ENCODE data around the gene ZNF300. TPM values are rescaled to one million over a fixed set of nuclear protein-coding genes. Genes with fewer than 3 reads are reported as not detected.
"Not testable (repeated sequence)": the region's sequence is repeated elsewhere in the genome, so short reads cannot be mapped to it uniquely, and the experiment has no call there.

Gene ZNF300
- total RNA-seq, 1 donor from 2014 or later = 1.8 TPM

DNA sequence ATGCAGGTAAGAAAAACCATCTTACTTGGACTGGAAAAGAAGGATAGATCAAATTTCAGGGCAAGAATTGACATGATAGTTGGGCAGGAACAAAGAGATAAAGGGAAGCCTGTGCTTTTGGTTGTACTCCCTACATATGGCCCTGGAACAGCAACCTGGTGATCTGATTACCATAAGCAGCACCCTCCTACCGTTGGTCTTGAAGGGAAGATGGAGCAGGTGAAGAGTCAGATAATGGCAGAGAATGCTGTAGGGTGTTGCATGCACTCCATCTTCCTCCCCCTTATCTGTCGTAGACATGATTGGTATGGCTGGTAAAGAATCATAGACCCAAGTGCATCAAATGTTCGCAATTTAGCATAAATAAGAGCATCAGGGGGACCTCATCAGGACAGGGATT is 53.7 kb downstream of the ZNF300 start:
- Histone ChIP-seq H3K36me3 (no peaks in the 10 kb centered on the region), H3K4me1 (no peaks in the 10 kb centered on the region), H3K4me3 (no peak overlapping the region), H3K27ac (no peak overlapping the region), H3K9me3 (no peaks in the 10 kb centered on the region), H3K27me3 (no peaks in the 10 kb centered on the region)
- intact Hi-C loops (cut with DNase I) = no loop called here
- DNase-seq (no peak), ATAC-seq (no peak)
- TF ChIP-seq CTCF (IDR thresholded peaks at IDR 0.05) = no peak

- Histone ChIP-seq H3K9me3 (no peaks in the 10 kb centered on the region), H3K4me3 (no peak overlapping the region), H3K27ac (no peak overlapping the region), H3K36me3 (no peaks in the 10 kb centered on the region), H3K4me1 (no peaks in the 10 kb centered on the region), H3K27me3 (no peaks in the 10 kb centered on the region)
- DNase-seq = no peak
- no peak for TF ChIP-seq CTCF (IDR thresholded peaks at IDR 0.05)
- intact Hi-C loops (cut with DNase I) = no loop called here
- no peak for ATAC-seq
These were observed 56.5 kb downstream of the ZNF300 start for GRCh38 chr5:150848271-150848670.

DNA sequence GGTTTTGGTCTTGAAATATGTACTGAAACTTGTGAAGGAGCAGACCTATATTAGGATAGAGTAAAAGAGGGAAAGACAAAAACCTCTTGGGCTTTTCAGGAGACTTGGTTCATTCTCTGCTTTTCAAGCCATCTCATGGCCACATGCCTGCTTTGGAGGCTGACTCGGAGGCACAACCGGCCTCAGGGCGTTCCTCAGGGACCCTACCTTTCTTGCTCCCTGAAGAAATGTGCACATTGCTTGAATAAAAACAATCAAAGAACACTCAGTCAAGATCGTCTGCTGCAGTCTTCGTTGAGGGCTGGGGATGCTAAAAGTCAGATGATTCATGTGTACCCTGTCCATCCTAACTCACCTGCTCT is 57.5 kb downstream of the ZNF300 start:
- no peaks in the 10 kb centered on the region for H3K4me1 ChIP-seq
- no peak overlapping the region for H3K27ac ChIP-seq
- ATAC-seq (no peak), DNase-seq (no peak)
- H3K4me3 ChIP-seq = no peak overlapping the region
- TF ChIP-seq CTCF (IDR thresholded peaks at IDR 0.05) = no peak
- no peaks in the 10 kb centered on the region for H3K36me3 ChIP-seq
- intact Hi-C loops (cut with DNase I) = no loop called here
- no peaks in the 10 kb centered on the region for H3K9me3 ChIP-seq
- H3K27me3 ChIP-seq = no peaks in the 10 kb centered on the region

DNA sequence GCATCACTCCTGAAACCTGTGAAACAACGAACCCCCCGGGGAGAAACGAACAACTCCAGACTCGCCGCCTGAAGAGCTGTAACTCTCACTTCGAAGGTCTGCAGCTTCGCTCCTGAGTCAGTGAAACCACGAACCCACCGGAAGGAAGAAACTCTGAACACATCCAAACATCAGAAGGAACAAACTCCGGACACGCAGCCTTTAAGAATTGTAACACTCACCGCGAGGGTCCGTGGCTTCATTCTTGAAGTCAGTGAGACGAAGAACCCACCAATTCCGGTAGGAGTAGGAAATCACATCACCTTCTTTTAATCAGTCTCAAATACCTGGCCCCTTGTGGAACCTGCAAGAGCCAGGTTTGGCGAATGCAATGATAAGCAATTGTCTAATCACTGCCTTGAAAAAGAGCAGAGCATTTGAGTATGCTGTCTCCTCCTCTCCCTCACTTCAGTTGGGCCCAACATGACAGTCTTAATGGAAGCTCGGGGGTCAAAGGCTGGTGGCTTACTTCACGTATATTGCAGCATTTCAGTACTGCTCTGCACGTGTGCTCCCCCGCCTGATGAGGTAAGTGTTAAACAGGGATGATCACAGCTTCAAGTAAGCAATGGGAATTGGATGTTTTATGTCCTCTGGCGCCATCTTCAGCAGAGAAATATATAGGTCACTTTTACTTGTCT is 58.0 kb downstream of the ZNF300 start:
- peak; percentile 96 for ATAC-seq
- peak overlapping the region; percentile 4 for H3K4me3 ChIP-seq
- intact Hi-C loops (cut with DNase I) = no loop called here
- DNase-seq = no peak
- no peaks in the 10 kb centered on the region for H3K36me3 ChIP-seq
- no peaks in the 10 kb centered on the region for H3K4me1 ChIP-seq
- H3K27me3 ChIP-seq = no peaks in the 10 kb centered on the region
- no peaks in the 10 kb centered on the region for H3K9me3 ChIP-seq
- no peak overlapping the region for H3K27ac ChIP-seq
- peak; percentile 69 for TF ChIP-seq CTCF (IDR thresholded peaks at IDR 0.05)

DNA sequence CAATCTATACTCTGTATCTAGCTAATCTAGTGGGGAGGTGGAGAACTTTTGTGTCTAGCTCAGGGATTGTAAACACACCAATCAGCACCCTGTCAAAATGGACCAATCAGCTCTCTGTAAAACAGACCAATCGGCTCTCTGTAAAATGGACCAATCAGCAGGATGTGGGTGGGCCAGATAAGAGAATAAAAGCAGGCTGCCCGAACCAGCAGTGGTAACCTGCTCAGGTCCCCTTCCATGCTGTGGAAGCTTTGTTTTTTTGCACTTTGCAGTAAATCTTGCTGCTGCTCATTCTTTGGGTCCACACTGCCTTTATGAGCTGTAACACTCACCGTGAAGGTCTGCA is 58.5 kb downstream of the ZNF300 start, which contains the start of gene IRGM:
TSS of gene IRGM (plus strand) at position 214 of the 346 bp plus-strand sequence. CDS start 1,603 bp downstream, outside the sequence.
- H3K27ac ChIP-seq; H3K36me3 ChIP-seq; intact Hi-C loops (cut with DNase I); H3K27me3 ChIP-seq; DNase-seq; ATAC-seq; H3K9me3 ChIP-seq; H3K4me1 ChIP-seq: not testable (repeated sequence)
- H3K4me3 ChIP-seq = peak within 1 kb of the TSS; percentile 4

GRCh38 chr5:150845185-150845859 is 59.5 kb downstream of the ZNF300 start:
- H3K4me3 ChIP-seq; H3K27me3 ChIP-seq; intact Hi-C loops (cut with DNase I); H3K9me3 ChIP-seq; H3K27ac ChIP-seq; H3K4me1 ChIP-seq; H3K36me3 ChIP-seq; DNase-seq: not testable (repeated sequence)
- ATAC-seq = peak; percentile 21

Other genes starting within 250 kb of the ZNF300 start
- 1.7 TPM for gene MYOZ3, start 243.7 kb downstream of the ZNF300 start, total RNA-seq
- 51.2 TPM for gene RBM22, start 203.9 kb downstream of the ZNF300 start, total RNA-seq
- 68.5 TPM for gene DCTN4, start 146.0 kb downstream of the ZNF300 start, total RNA-seq
- 28.3 TPM for gene SMIM3, start 126.2 kb downstream of the ZNF300 start, total RNA-seq
- not detected for gene IRGM, start 58.5 kb downstream of the ZNF300 start, total RNA-seq
- 1,259 TPM for gene GPX3, start 115.6 kb upstream of the ZNF300 start, total RNA-seq
- 120 TPM for gene TNIP1, start 176.1 kb upstream of the ZNF300 start, total RNA-seq